Measurements from ENCODE around the gene XPO6. TPM values are rescaled to one million over a fixed set of nuclear protein-coding genes. Genes with fewer than 3 reads are reported as not detected.
A peak's percentile ranks its signal among the peaks of the same experiment; 100 is the strongest.
"Not testable (repeated sequence)": the region's sequence is repeated elsewhere in the genome, so short reads cannot be mapped to it uniquely, and the experiment has no call there.

XPO6 gene
- total RNA-seq, 4 donors from 2014 or later: 105 to 166 (median 141) TPM

GRCh38 chr16:28118637-28119036 is 93.1 kb downstream of the XPO6 start:
- no peaks in the 10 kb centered on the region for H3K4me1 ChIP-seq
- H3K9me3 ChIP-seq: no peaks in the 10 kb centered on the region
- H3K27ac ChIP-seq: no peak overlapping the region
- H3K27me3 ChIP-seq: no peaks in the 10 kb centered on the region
- no peak overlapping the region for H3K4me3 ChIP-seq
- peaks cover 0 to 93% (median 0%) of the 10 kb centered on the region in 3 donors for H3K36me3 ChIP-seq
- DNase-seq (ENCODE audit: low spot score in 2 of 2): no peak
- TF ChIP-seq POLR2A (IDR thresholded peaks at IDR 0.05): no peak
- WGBS, 2 donors: 47% methylated on average over 2 of the region's 2 CpGs

GRCh38 chr16:28117168-28117565 is 94.6 kb downstream of the XPO6 start:
- peaks cover 2 to 93% (median 3%) of the 10 kb centered on the region in 3 donors for H3K36me3 ChIP-seq
- no peak overlapping the region for H3K4me3 ChIP-seq
- no peak overlapping the region for H3K27ac ChIP-seq
- TF ChIP-seq CTCF (IDR thresholded peaks at IDR 0.05) (no peak), POLR2A (IDR thresholded peaks at IDR 0.05) (no peak), EP300 (IDR thresholded peaks at IDR 0.05) (no peak)
- no peaks in the 10 kb centered on the region for H3K4me1 ChIP-seq
- WGBS, 2 donors: 95% methylated on average over 6 of the region's 6 CpGs
- no peaks in the 10 kb centered on the region for H3K9me3 ChIP-seq
- DNase-seq (ENCODE audit: low spot score in 2 of 2): no peak
- no peaks in the 10 kb centered on the region for H3K27me3 ChIP-seq

DNA sequence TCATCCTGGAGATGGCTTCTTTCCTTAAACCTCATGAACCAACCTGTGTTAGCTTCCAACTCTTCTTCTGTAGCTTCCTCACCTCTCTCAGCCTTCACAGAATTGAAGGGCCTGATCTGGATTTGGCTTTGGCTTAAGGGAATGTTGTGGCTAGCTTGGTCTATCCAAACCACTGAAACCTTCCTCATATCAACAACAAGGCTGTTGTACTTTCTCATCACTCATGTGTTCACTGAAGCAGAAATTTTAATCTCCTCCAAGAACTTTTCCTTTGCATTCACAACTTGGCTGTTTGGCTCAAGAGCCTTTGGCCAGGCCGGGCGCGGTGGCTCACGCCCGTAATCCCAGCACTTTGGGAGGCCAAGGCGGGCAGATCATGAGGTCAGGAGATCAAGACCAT is 95.9 kb downstream of the XPO6 start:
- not testable (repeated sequence) for H3K27ac ChIP-seq, H3K27me3 ChIP-seq
- WGBS, 2 donors: 97 to 98% methylated on average over 6 of the region's 6 CpGs

GRCh38 chr16:28112908-28113307 is 98.9 kb downstream of the XPO6 start:
- Histone ChIP-seq H3K4me3 (no peak overlapping the region), H3K27ac (no peak overlapping the region), H3K27me3 (no peaks in the 10 kb centered on the region), H3K36me3 (peaks cover 2 to 88% (median 11%) of the 10 kb centered on the region in 3 donors), H3K9me3 (no peaks in the 10 kb centered on the region), H3K4me1 (peaks cover 0 to 13% (median 0%) of the 10 kb centered on the region in 4 donors)
- WGBS, 2 donors: 93 to 95% methylated on average over 9 to 10 of the region's 10 CpGs
- no peak for TF ChIP-seq POLR2A (IDR thresholded peaks at IDR 0.05)
- TF ChIP-seq EP300 (IDR thresholded peaks at IDR 0.05): no peak
- no peak for TF ChIP-seq CTCF (IDR thresholded peaks at IDR 0.05)
- DNase-seq (ENCODE audit: low spot score in 2 of 2): no peak

More for the DNA sequence above, 95.9 kb downstream of the XPO6 start:
- DNase-seq (ENCODE audit: low spot score in 2 of 2); H3K9me3 ChIP-seq; H3K4me1 ChIP-seq; H3K4me3 ChIP-seq: not testable (repeated sequence)
- H3K36me3 ChIP-seq: peaks cover 2 to 93% (median 3%) of the 10 kb centered on the region in 3 donors

- peaks cover 0 to 13% (median 0%) of the 10 kb centered on the region in 4 donors for H3K4me1 ChIP-seq
- peaks cover 2 to 88% (median 20%) of the 10 kb centered on the region in 3 donors for H3K36me3 ChIP-seq
- WGBS, 2 donors: 63 to 67% methylated on average over 2 of the region's 2 CpGs
- no peak overlapping the region for H3K27ac ChIP-seq
- no peaks in the 10 kb centered on the region for H3K27me3 ChIP-seq
- TF ChIP-seq EP300 (IDR thresholded peaks at IDR 0.05): no peak
- no peak for TF ChIP-seq POLR2A (IDR thresholded peaks at IDR 0.05)
- no peaks in the 10 kb centered on the region for H3K9me3 ChIP-seq
- no peak overlapping the region for H3K4me3 ChIP-seq
- no peak for DNase-seq (ENCODE audit: low spot score in 2 of 2)
Measured at GRCh38 chr16:28110977-28111376, 100.8 kb downstream of the XPO6 start.

DNA sequence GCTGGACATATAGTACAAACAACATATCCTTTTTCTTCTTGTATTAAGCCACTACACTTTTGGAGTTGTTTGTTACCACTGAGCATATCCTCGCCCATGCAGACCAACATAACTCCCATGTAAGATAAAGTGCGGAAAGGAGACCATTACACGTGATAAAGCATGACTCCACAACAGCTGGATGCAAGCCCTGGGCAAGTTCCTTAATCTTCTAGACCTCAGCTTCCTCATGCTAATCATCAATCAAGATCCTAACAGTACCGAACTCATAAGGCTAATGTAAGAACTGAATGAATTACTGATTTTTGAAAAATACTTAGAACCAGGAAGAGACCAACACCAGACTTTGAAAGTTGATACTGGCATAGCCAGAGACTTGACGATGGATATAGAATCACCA is 101.3 kb downstream of the XPO6 start:
- DNase-seq (ENCODE audit: low spot score in 2 of 2): peak in 1 of 2 donors; percentile 25
- Histone ChIP-seq H3K9me3 (no peaks in the 10 kb centered on the region), H3K27me3 (no peaks in the 10 kb centered on the region), H3K27ac (no peak overlapping the region), H3K4me1 (peaks cover 0 to 13% (median 0%) of the 10 kb centered on the region in 4 donors), H3K4me3 (no peak overlapping the region), H3K36me3 (peaks cover 2 to 88% (median 24%) of the 10 kb centered on the region in 3 donors)
- TF ChIP-seq POLR2A (IDR thresholded peaks at IDR 0.05): no peak
- TF ChIP-seq EP300 (IDR thresholded peaks at IDR 0.05): no peak
- TF ChIP-seq CTCF (IDR thresholded peaks at IDR 0.05): no peak
- WGBS, 2 donors: 80 to 86% methylated on average over 5 of the region's 5 CpGs

DNA sequence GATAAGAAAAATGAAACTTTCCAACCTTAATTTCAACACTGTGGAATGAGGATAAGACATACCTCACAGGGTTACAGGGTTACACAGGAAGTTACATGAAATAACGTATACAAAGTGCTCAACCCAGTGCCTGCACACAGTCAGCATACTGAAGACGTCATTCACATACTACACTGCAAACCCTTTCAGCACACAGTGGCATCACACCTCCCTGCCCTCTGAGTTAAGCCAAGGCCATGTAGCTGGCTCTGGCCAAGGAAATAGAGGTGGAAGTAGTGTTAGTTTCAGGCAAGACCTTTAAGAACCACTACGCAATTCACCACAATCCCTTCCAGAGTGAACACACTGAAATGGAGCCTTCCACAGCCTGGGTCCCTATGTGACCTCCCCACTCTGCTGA is 101.7 kb downstream of the XPO6 start:
- peaks cover 2 to 88% (median 24%) of the 10 kb centered on the region in 3 donors for H3K36me3 ChIP-seq

More for the DNA sequence above, 101.7 kb downstream of the XPO6 start:
- Histone ChIP-seq H3K27me3 (no peaks in the 10 kb centered on the region), H3K27ac (no peak overlapping the region), H3K9me3 (no peaks in the 10 kb centered on the region), H3K4me3 (no peak overlapping the region), H3K4me1 (peaks cover 0 to 13% (median 0%) of the 10 kb centered on the region in 4 donors)
- no peak for TF ChIP-seq EP300 (IDR thresholded peaks at IDR 0.05)
- TF ChIP-seq POLR2A (IDR thresholded peaks at IDR 0.05): no peak
- TF ChIP-seq CTCF (IDR thresholded peaks at IDR 0.05): no peak
- no peak for DNase-seq (ENCODE audit: low spot score in 2 of 2)
- 56 to 60% methylated on average over 3 of the region's 3 CpGs for WGBS, 2 donors

Measured in tibial nerve (tissue), 4 donors.